ENCODE data around the gene SAXO2.
"Not testable (repeated sequence)": the region's sequence is repeated elsewhere in the genome, so short reads cannot be mapped to it uniquely, and the experiment has no call there.

DNA sequence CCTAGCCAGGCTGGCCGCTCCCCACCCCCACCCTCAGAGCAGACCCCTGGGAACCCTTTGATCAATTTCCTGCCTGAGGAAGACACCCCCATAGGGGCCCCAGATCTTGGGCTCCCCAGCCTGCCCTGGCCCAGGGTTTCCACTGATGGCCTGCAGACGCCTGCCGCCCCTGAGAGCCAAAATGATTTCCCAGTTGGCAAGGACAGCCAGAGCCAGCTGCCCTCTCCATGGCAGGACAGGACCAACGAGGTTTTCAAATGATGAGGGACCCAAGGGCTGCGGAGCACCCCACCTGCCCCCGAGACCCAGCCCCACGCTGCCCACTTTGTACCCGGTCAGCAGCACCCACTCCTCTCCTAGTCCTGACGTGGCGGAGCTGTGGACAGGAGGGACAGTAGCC lies 64.8 kb downstream of the SAXO2 start:
- TF ChIP-seq, protein P1, sequence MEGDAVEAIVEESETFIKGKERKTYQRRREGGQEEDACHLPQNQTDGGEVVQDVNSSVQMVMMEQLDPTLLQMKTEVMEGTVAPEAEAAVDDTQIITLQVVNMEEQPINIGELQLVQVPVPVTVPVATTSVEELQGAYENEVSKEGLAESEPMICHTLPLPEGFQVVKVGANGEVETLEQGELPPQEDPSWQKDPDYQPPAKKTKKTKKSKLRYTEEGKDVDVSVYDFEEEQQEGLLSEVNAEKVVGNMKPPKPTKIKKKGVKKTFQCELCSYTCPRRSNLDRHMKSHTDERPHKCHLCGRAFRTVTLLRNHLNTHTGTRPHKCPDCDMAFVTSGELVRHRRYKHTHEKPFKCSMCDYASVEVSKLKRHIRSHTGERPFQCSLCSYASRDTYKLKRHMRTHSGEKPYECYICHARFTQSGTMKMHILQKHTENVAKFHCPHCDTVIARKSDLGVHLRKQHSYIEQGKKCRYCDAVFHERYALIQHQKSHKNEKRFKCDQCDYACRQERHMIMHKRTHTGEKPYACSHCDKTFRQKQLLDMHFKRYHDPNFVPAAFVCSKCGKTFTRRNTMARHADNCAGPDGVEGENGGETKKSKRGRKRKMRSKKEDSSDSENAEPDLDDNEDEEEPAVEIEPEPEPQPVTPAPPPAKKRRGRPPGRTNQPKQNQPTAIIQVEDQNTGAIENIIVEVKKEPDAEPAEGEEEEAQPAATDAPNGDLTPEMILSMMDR (IDR thresholded peaks at IDR 0.05), result not testable (repeated sequence)
- not testable (repeated sequence) for TF ChIP-seq EP300 (IDR thresholded peaks at IDR 0.05; ENCODE audit: low read depth)

All from transverse colon (tissue), 3 donors.